HepG2 (cell line): ENCODE results near the gene DBNDD1. TPM values are rescaled to one million over a fixed set of nuclear protein-coding genes. Genes with fewer than 3 reads are reported as not detected.
A peak's percentile ranks its signal among the peaks of the same experiment; 100 is the strongest.

Source experiments
- ATAC-seq: fragments of 200-7000 bp; cut with Tn5 transposase; 3 replicates; pipeline ENCODE4 v1.9.1; 2020; ENCODE audit warnings: mild to moderate bottlenecking, moderate library complexity
- BruUV-seq: library from RNA; stranded (reverse); fragments of 400-500 nt; replicated peaks from 2 replicates; lab custom pipeline; 2021; lab: Mats Ljungman, UMichigan
- CTCF ChIA-PET: fragments of 300-600 bp; formaldehyde crosslinking; extraction: SDS; loops from one replicate; lab custom pipeline; 2021; ENCODE audit warnings: low total read pairs, inconsistent platforms, low intra/inter-chr PET ratio; lab: Yijun Ruan, JAX
- POLR2A ChIA-PET: fragments of 350-600 bp; sonication (Branson Sonifier 250); formaldehyde crosslinking; loops from one replicate; lab custom pipeline; 2020; ENCODE audit warnings: antibody characterized with exemption, inconsistent platforms; lab: Yijun Ruan, JAX
- DNase-seq: peaks from one replicate; pipeline ENCODE4 v3.0.0-alpha.2; 2015; ENCODE audit warnings: low spot score
- FAIRE-seq: peaks from 3 replicates; lab custom pipeline; 2011; peaks lifted over from hg19 to GRCh38; lab: Jason Lieb, UNC
- H2AFZ ChIP-seq: one replicate; pipeline ENCODE4 v1.6.1; 2011; ENCODE audit warnings: low read length, inconsistent platforms
- H3K27ac ChIP-seq: fragments of 300-600 bp; 3 replicates; pipeline ENCODE4 v1.8.0; 2011; ENCODE audit warnings: mixed run types, mild to moderate bottlenecking, mixed read lengths, low read length, inconsistent platforms; ENCODE audit not compliant: insufficient read depth; ENCODE audit errors: extremely low read length
- H3K27me3 ChIP-seq, 2 experiments: fragments of 200-600 bp in 1 of 2; 2 replicates in 1 of 2; 3 replicates in 1 of 2; pipeline versions ENCODE4 v1.6.0 to v1.8.0; 2011; ENCODE audit warnings: low read length in 2 of 2, mild to moderate bottlenecking in 2 of 2, moderate library complexity in 2 of 2, inconsistent platforms in 1 of 2; ENCODE audit not compliant: insufficient read depth in 2 of 2, control insufficient read depth in 1 of 2
- H3K36me3 ChIP-seq, 2 experiments: fragments of 200-600 bp in 1 of 2; replicated peaks in 1 of 2; 2 replicates in 1 of 2; 3 replicates in 1 of 2; pipeline versions ENCODE4 v1.5.1 to v1.8.0; 2011; ENCODE audit warnings: low read length in 2 of 2, inconsistent platforms in 1 of 2; ENCODE audit not compliant: insufficient read depth in 2 of 2, control insufficient read depth in 1 of 2
- H3K4me1 ChIP-seq: 2 replicates; pipeline ENCODE4 v1.5.1; 2012; ENCODE audit warnings: low read length, inconsistent platforms; ENCODE audit not compliant: insufficient read depth
- H3K4me2 ChIP-seq: 2 replicates; pipeline ENCODE4 v1.6.0; 2011; ENCODE audit warnings: low read depth, low read length, inconsistent platforms
- H3K4me3 ChIP-seq, 3 experiments: fragments of 200-600 bp in 1 of 3; sonication (generic), shearing (Covaris generic) in 1 of 3; replicated peaks in 1 of 3; 2 replicates each; pipeline ENCODE4 v1.5.1; 2011 to 2016; ENCODE audit warnings: low read length in 3 of 3, inconsistent platforms in 2 of 3, low read depth in 2 of 3, mild to moderate bottlenecking in 2 of 3, control low read depth in 1 of 3, mixed read lengths in 1 of 3; ENCODE audit not compliant: insufficient read depth in 1 of 3
- H3K79me2 ChIP-seq: one replicate; pipeline ENCODE4 v1.6.1; 2011; ENCODE audit warnings: low read length, inconsistent platforms; ENCODE audit not compliant: insufficient read depth
- H3K9ac ChIP-seq: 2 replicates; pipeline ENCODE4 v1.6.0; 2011; ENCODE audit warnings: mild to moderate bottlenecking, low read depth, low read length, inconsistent platforms; ENCODE audit not compliant: insufficient read depth
- H3K9me3 ChIP-seq: 2 replicates; pipeline ENCODE4 v1.5.1; 2012; ENCODE audit warnings: mild to moderate bottlenecking, low read length
- H4K20me1 ChIP-seq: 2 replicates; pipeline ENCODE4 v1.6.0; 2011; ENCODE audit warnings: inconsistent platforms, mild to moderate bottlenecking, low read length, moderate library complexity; ENCODE audit not compliant: insufficient read depth
- AGO1 ChIP-seq: fragments of 200-400 bp; formaldehyde crosslinking; IDR thresholded peaks from 2 replicates; pipeline ENCODE4 v1.6.1; 2017; ENCODE audit warnings: mild to moderate bottlenecking, low read depth, low read length, moderate library complexity; ENCODE audit not compliant: poor library complexity, severe bottlenecking
- AGO2 ChIP-seq: fragments of 200-400 bp; formaldehyde crosslinking; optimal IDR thresholded peaks from 2 replicates; pipeline ENCODE3; 2017; ENCODE audit warnings: mild to moderate bottlenecking, low read depth, low read length, moderate library complexity
- U2AF1 ChIP-seq: fragments of 200-400 bp; formaldehyde crosslinking; optimal IDR thresholded peaks from 2 replicates; pipeline ENCODE3; 2017; ENCODE audit warnings: mild to moderate bottlenecking, low read depth, low read length
- ZNF331 ChIP-seq: sonication (generic); formaldehyde crosslinking; IDR thresholded peaks from 2 replicates; pipeline ENCODE4 v1.4.0; 2020; ENCODE audit warnings: missing genetic modification reagents
- ZNF407 ChIP-seq: sonication (generic); formaldehyde crosslinking; IDR thresholded peaks from one replicate; pipeline ENCODE4 v1.5.1; 2020; ENCODE audit warnings: mild to moderate bottlenecking, missing genetic modification reagents; ENCODE audit errors: not compliant biosample characterization
- WGBS: methylation state at CpG from one replicate; pipeline ENCODE4 v1.1.6; 2017; ENCODE audit warnings: low lambda C conversion rate; 5-methylcytosine and 5-hydroxymethylcytosine counted together
- in situ Hi-C: cut with HindIII; loops from 2 replicates; pipeline ENCODE4 v1.10.0; 2017; ENCODE audit warnings: low pct_unique_long_range_greater_than_20kb; ENCODE audit not compliant: extremely low pct_ligation_motif_present
- intact Hi-C: fragments of 100-400 bp; cut with micrococcal nuclease; formaldehyde crosslinking; loops from one replicate; pipeline ENCODE4 v1.10.0; 2022; ENCODE audit not compliant: unreplicated experiment
- polyA plus RNA-seq, 8 experiments: library from polyadenylated mRNA; depleted of rRNA in 3 of 8; stranded (reverse) in 7 of 8; unstranded in 1 of 8; fragments of >200 nt; fragmentation: Illumina TruSeq in 4 of 8; extraction: Trizol in 4 of 8; gene quantifications; 2 replicates each; pipeline versions ENCODE4 v1.2.1 to v1.2.3, GENCODE V29; 2011 to 2016; ENCODE audit warnings: low read depth in 4 of 8, missing spikeins in 1 of 8, mixed read lengths in 1 of 8; ENCODE audit not compliant: insufficient read depth in 1 of 8
- total RNA-seq, 5 experiments: library from RNA; depleted of rRNA; stranded (reverse); fragments of >200 nt; fragmentation: Illumina TruSeq; extraction: Trizol; gene quantifications; 2 replicates each; pipeline ENCODE4 v1.2.3, GENCODE V29; 2016; ENCODE audit warnings: low read depth in 1 of 5
- TF ChIP-seq, protein P1 (sequence below): sonication (generic); formaldehyde crosslinking; IDR thresholded peaks from 2 replicates; pipeline ENCODE4 v1.4.0; 2020; ENCODE audit warnings: missing genetic modification reagents, mild to moderate bottlenecking, borderline replicate concordance

The DBNDD1 gene
- total and polyA plus RNA-seq, 2 of the 13 experiments (the other 11 are each of a cell fraction or from before 2014, with no cell fraction given): 17.0 to 40.4 TPM

DNA sequence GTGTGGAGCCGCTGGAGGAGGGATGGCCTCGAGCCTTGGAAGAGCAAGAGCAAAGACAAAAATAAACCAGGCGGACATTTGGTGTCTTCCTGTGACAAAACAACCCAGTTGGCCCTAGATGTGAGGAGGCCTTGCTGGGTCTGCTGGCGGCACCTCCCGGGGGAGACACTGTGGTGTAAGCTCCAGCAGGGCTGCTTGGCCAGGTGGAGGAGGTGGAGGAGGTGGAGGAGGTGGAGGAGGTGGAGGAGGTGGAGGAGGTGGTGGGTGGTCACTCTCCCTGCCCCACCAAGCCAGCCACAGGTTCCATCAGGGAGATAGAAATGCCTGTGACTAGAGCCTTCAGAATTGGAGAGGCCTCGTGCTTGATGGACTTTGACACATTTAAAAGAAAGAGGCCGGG lies 32.1 kb downstream of the DBNDD1 start:
- no peak overlapping the region for H3K9ac ChIP-seq
- H3K4me1 ChIP-seq: no peaks in the 10 kb centered on the region
- ChIA-PET CTCF (no interaction called here), POLR2A (no interaction called here)
- no peak for ATAC-seq
- in situ Hi-C loops: no loop called here
- 92% methylated on average over 7 of the region's 7 CpGs for WGBS
- H3K27me3 ChIP-seq: no peaks in the 10 kb centered on the region
- H4K20me1 ChIP-seq: no peaks in the 10 kb centered on the region
- DNase-seq: no peak
- no peak for FAIRE-seq
- H2AFZ ChIP-seq: no peak overlapping the region
- peaks cover 49 to 76% of the 10 kb centered on the region in 2 experiments for H3K36me3 ChIP-seq
- intact Hi-C loops: no loop called here
- no peak overlapping the region for H3K27ac ChIP-seq
- no peak overlapping the region for H3K4me2 ChIP-seq
- no peaks in the 10 kb centered on the region for H3K9me3 ChIP-seq
- no peak for TF ChIP-seq U2AF1
- no peak for TF ChIP-seq ZNF331
- no peak for TF ChIP-seq ZNF407 (CRISPR knock-in tag)
- TF ChIP-seq, protein P1, sequence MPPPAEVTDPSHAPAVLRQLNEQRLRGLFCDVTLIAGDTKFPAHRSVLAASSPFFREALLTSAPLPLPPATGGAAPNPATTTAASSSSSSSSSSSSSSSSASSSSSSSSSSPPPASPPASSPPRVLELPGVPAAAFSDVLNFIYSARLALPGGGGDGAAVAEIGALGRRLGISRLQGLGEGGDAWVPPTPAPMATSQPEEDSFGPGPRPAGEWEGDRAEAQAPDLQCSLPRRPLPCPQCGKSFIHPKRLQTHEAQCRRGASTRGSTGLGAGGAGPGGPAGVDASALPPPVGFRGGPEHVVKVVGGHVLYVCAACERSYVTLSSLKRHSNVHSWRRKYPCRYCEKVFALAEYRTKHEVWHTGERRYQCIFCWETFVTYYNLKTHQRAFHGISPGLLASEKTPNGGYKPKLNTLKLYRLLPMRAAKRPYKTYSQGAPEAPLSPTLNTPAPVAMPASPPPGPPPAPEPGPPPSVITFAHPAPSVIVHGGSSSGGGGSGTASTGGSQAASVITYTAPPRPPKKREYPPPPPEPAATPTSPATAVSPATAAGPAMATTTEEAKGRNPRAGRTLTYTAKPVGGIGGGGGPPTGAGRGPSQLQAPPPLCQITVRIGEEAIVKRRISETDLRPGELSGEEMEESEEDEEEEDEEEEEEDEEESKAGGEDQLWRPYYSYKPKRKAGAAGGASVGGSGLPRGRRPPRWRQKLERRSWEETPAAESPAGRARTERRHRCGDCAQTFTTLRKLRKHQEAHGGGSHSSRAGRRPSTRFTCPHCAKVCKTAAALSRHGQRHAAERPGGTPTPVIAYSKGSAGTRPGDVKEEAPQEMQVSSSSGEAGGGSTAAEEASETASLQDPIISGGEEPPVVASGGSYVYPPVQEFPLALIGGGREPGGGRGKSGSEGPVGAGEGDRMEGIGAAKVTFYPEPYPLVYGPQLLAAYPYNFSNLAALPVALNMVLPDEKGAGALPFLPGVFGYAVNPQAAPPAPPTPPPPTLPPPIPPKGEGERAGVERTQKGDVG (CRISPR knock-in tag): no peak
- no peak for TF ChIP-seq AGO1
- peak; percentile 18 for TF ChIP-seq AGO2
- BruUV-seq: no TSS peak
- no peaks in the 10 kb centered on the region for H3K79me2 ChIP-seq
- no peak overlapping the region for H3K4me3 ChIP-seq
